Measurements from ENCODE around the gene ESYT3.
"Not testable (repeated sequence)": the region's sequence is repeated elsewhere in the genome, so short reads cannot be mapped to it uniquely, and the experiment has no call there.

Gene ESYT3

GRCh38 chr3:138412821-138413551, 21.4 kb upstream of the ESYT3 start:
- no peak for DNase-seq

- not testable (repeated sequence) for DNase-seq
These were observed 18.2 kb upstream of the ESYT3 start for GRCh38 chr3:138416236-138416635.

DNA sequence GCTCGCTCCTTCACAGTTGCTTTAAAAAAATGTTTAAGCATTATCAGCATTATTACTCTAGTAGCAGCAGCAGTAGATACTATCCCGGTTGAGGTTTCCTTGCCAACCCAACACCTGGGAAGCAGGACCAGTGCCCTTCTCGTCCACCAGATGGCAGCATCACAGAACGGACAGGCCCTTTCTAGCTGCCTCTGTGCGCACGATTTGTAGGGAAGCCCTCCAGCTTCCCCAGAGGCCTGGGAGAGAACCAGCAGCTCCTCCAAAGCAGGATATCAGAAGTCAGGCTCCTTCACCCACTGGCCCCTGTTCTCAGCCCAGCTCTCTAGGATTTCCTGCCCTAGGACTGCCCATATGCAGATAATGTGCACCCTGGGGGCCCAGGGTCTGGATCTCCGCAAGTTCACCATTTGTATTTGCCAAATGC, 16.8 kb upstream of the ESYT3 start:
- DNase-seq = peak; percentile 81

DNA sequence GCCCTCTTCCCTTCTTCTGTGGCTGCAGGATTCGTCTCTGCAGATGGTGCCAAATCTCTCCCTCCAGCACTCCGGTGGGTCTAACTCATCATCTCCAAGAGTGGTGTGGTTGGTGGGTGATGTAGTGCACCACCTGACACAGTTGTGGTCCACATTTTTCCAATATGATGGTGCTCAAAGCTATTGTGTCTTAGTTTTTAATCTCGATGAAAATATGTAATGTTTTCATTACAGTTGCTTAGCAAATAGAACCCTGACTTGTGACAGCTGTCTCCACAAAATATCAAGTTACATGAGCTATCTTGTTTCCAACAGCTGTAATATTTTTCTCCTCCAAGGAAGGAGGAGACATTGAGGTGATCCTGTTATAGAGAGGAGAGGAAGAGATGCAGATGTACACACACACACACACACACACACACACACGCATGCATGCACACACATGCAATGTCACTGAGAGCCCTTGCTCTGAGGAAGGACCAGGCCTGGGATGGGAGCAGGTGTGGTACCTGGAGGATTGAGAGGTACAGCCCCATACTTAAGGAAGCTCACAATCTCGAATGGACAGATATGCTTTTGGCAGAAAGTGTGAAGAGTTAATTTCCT, 15.7 kb upstream of the ESYT3 start:
- DNase-seq = peak; percentile 62

DNA sequence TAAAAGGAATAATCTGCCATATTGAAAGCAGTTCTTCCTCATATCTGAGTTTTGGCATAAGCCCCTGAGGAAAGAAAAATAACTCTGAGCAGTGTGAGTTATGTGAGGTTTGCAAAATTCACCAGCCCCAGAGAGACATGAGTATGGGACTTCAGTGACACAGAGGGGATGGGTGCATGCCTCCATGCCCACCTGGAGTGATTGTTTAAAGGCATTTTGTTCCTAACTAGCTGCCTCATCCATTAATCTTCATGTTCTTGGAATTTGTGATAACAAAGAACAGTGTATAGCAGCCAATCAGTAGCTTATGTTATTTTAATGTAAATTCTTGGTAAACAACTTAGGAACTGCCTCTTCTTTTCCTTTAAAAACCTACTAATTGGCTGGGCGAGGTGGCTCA, 11.1 kb upstream of the ESYT3 start:
- no peak for DNase-seq

- DNase-seq = no peak
These were observed 10.1 kb upstream of the ESYT3 start for GRCh38 chr3:138424323-138424722.

- DNase-seq = no peak
These were observed 8.2 kb upstream of the ESYT3 start for GRCh38 chr3:138426211-138426610.

GRCh38 chr3:138426754-138427153, 7.7 kb upstream of the ESYT3 start:
- not testable (repeated sequence) for DNase-seq

DNA sequence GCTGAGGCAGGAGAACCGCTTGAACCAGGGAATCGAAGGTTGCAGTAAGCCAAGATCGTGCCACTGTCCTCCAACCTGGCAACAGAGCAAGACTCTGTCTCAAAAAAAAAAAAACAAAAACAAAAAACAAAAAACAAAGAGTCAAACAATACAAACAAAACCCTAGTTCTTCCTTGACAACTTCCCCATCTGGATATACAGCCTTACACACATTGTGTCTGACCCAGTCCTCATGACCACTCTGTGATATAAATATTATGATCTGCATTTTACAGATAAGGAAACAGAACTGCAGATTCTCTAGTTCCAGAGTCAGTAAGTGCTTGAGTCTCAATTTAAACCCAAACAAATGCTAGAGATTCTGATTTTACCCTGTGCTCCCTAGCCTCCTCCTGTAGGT, 4.8 kb upstream of the ESYT3 start:
- DNase-seq = no peak

- DNase-seq = no peak
These were observed 1.7 kb upstream of the ESYT3 start for GRCh38 chr3:138432576-138433240.

DNA sequence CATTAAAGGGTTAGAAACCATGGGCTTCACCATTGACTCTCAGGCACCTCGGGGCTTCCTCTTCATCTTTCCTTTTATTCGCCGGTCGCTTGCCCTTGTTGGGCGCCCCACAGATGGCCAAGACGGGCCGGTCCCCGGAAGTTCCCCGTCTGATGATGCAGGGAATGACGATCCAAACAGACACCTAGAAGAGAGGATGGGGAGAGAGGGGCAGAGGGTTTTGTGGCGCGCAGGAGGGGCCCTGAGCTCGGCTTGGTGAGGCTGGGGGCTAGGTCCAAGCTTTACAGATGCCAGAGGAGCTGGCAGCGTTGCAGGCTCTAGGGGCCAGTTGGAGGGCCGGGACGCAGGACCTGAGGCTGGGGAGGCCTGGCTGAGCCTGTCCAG, 532 bp upstream of the ESYT3 start:
- DNase-seq = no peak

GRCh38 chr3:138434875-138435772, 708 bp downstream of the ESYT3 start:
- no peak for DNase-seq

- no peak for DNase-seq
These were observed 1.4 kb downstream of the ESYT3 start for GRCh38 chr3:138435840-138436239.

- no peak for DNase-seq
These were observed 2.9 kb downstream of the ESYT3 start for GRCh38 chr3:138437281-138437680.

DNA sequence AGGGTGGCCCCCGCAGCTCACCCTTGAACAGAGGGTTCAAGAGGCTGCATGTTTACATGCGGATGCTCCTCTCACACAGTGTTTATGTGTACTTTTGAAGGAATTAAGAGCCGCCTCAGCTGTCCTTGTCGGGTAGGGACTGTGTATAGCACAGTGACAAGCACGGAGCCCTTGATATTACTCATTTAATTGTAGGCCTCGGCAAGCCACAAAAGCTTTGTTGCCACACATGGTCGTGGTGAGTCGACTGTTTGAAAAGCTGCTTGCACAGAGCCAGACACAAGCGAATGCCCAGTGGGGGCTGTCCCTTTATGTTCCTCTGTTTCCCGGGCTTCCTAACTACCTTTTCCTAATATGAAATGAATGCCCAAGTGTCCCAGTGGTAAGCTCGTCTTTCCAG, 4.5 kb downstream of the ESYT3 start:
- no peak for DNase-seq

GRCh38 chr3:138439646-138440045, 5.2 kb downstream of the ESYT3 start:
- no peak for DNase-seq

- DNase-seq = no peak
These were observed 5.7 kb downstream of the ESYT3 start for GRCh38 chr3:138440121-138440521.

- no peak for DNase-seq
These were observed 6.2 kb downstream of the ESYT3 start for GRCh38 chr3:138440596-138440995.

DNA sequence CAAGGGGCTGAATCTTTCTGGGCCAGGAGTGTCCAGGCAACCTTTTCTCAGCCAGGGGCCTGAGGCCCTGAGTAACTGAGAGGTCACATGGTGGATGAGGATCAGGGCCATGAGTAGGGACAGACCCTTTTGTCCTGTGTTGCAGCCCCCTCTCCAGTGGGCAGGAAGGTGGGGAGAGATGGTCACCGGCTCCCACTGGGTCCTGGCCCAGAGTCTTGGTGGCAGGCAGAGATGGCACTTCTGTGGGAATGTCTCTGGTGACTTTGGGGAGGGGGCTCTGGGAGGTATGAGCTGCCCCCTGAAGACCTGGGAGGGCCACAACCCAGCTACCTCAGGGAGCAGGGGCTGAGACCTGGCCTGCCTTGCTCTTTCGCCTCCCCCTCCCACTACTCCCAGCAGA, 6.8 kb downstream of the ESYT3 start:
- no peak for DNase-seq

GRCh38 chr3:138441742-138442141, 7.3 kb downstream of the ESYT3 start:
- no peak for DNase-seq

- no peak for DNase-seq
These were observed 8.0 kb downstream of the ESYT3 start for GRCh38 chr3:138442433-138442832.

DNA sequence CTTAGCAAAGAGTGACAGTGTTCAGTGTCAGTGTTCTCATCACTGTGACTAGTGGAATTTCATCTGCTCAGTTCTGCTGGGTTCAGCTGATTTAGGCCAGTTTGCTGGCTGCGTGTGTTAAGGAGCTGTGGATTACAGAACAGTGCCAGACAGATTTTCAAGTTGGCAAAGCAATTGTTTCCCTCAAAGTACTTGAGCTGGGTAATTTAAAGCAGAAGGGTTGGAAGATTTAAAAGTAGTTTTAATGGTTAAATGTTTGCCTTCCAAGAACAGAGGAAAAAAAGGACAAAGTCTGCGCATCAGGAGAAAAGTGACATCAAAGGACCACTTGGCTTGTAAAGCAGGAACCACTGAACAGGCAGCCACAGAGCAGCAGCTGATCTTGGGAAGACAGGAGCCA, 8.7 kb downstream of the ESYT3 start:
- DNase-seq = no peak

Data from DMS 273 treated with DMSO at 0.1 percent for 48 hours (cell line).